ENCODE results near the gene ARHGAP27. TPM values are rescaled to one million over a fixed set of nuclear protein-coding genes. Genes with fewer than 3 reads are reported as not detected.
A peak's percentile ranks its signal among the peaks of the same experiment; 100 is the strongest.

ARHGAP27 gene
- total and polyA plus RNA-seq, 9 of the 15 experiments (the other 6 are each of a cell fraction or from before 2014, with no cell fraction given), result 0.04 to 4.6 (median 2.1) TPM

- intact Hi-C loops (cut with micrococcal nuclease), result no loop called here
- no peaks in the 10 kb centered on the region for H3K9me1 ChIP-seq (ENCODE audit: control insufficient read depth, insufficient read depth, low read length)
- H3K4me3 ChIP-seq, result no peak overlapping the region
- no peak overlapping the region for H3K4me2 ChIP-seq (ENCODE audit: insufficient read depth, low read length)
- H2AFZ ChIP-seq (ENCODE audit: low read depth, low read length), result peak overlapping the region; percentile 34
- no peaks in the 10 kb centered on the region for H4K20me1 ChIP-seq (replicated peaks; ENCODE audit: control insufficient read depth, insufficient read depth, low read length)
- BruUV-seq (replicated peaks), result no TSS peak
- whole genome bisulfite sequencing (ENCODE audit: insufficient coverage, low coverage, missing lambda C conversion rate), result 51% methylated on average over 8 of the region's 8 CpGs
- DNase-seq (ENCODE audit: extremely low read depth in 1 of 4, low spot score in 3 of 4), result no peak
- no peaks in the 10 kb centered on the region for H3K27me3 ChIP-seq (ENCODE audit: control insufficient read depth in 2 of 2, insufficient read depth in 2 of 2, low read length in 2 of 2)
- in situ Hi-C loops (cut with MboI), result no loop called here
- no peak overlapping the region for H3K27ac ChIP-seq (ENCODE audit: extremely low read depth, low read depth, low read length)
- ChIA-PET POLR2A (interaction anchor here (0.6 to 1.3 kb wide), 2 partner anchors 222 to 657 kb away, joined by 3 read pairs; no protein-coding TSS in a partner anchor), CTCF (ENCODE audit: low intra/inter-chr PET ratio) (no interaction called here)
- no peaks in the 10 kb centered on the region; the same call in 1 of the 2 replicates for H3K9me3 ChIP-seq (replicated peaks; ENCODE audit: control insufficient read depth, insufficient read depth, low read depth, low read length)
- no peak for FAIRE-seq
- no peaks in the 10 kb centered on the region for H3K36me3 ChIP-seq (ENCODE audit: control insufficient read depth, insufficient read depth, low read length)
- no peaks in the 10 kb centered on the region for H3K79me2 ChIP-seq (ENCODE audit: control insufficient read depth, insufficient read depth, low read length)
- ATAC-seq, result no peak
- H3K4me1 ChIP-seq (replicated peaks in 1 of 2; ENCODE audit: control insufficient read depth in 2 of 2, insufficient read depth in 2 of 2, low read length in 2 of 2), result peaks cover 0 to 18% of the 10 kb centered on the region in 2 experiments; a peak in 3 of 5 replicates
- no peak overlapping the region for H3K9ac ChIP-seq (ENCODE audit: insufficient read depth in 1 of 2, low read depth in 2 of 2, low read length in 2 of 2)
- TF ChIP-seq SRF (CRISPR knock-in tag; IDR thresholded peaks at IDR 0.05), result no peak
- TF ChIP-seq ZNF121 (CRISPR knock-in tag; conservative IDR thresholded peaks at IDR 0.05), result no peak
- TF ChIP-seq ARID3A (IDR thresholded peaks at IDR 0.05; ENCODE audit: borderline replicate concordance, low read depth, low read length), result no peak
- no peak for TF ChIP-seq PTBP1 (IDR thresholded peaks at IDR 0.05; ENCODE audit: low read depth, low read length)
- TF ChIP-seq ZNF408 (CRISPR knock-in tag; IDR thresholded peaks at IDR 0.05; ENCODE audit: low read depth), result no peak
- TF ChIP-seq MEF2D (tag; conservative IDR thresholded peaks at IDR 0.05; ENCODE audit: low read depth), result no peak
- no peak for TF ChIP-seq MBD2 (IDR thresholded peaks at IDR 0.05; ENCODE audit: borderline replicate concordance, low read depth)
- TF ChIP-seq ZMIZ1 (IDR thresholded peaks at IDR 0.05; ENCODE audit: low read depth in 2 of 2, low read length in 2 of 2), result no peak
- TF ChIP-seq RBM39 (optimal IDR thresholded peaks at IDR 0.05; ENCODE audit: low read depth, low read length), result no peak
- no peak for TF ChIP-seq ETV6 (IDR thresholded peaks at IDR 0.05; ENCODE audit: borderline replicate concordance in 1 of 2, low read depth in 2 of 2, low read length in 1 of 2)
- TF ChIP-seq ETV6 (CRISPR knock-in tag; IDR thresholded peaks at IDR 0.05; ENCODE audit: borderline replicate concordance), result no peak
- TF ChIP-seq BCLAF1 (IDR thresholded peaks at IDR 0.05; ENCODE audit: borderline replicate concordance in 1 of 2, control insufficient read depth in 1 of 2, low read depth in 2 of 2, low read length in 1 of 2), result no peak
- no peak for TF ChIP-seq TAL1 (IDR thresholded peaks at IDR 0.05)
- no peak for TF ChIP-seq ELF2 (CRISPR knock-in tag; IDR thresholded peaks at IDR 0.05)
- TF ChIP-seq POLR2AphosphoS2 (IDR thresholded peaks at IDR 0.05; ENCODE audit: low read length), result no peak
Observed at GRCh38 chr17:45370949-45371413, 61.7 kb downstream of the ARHGAP27 start.
